ENCODE results near the gene PDLIM3.

- no peak for TF ChIP-seq CTCF (conservative IDR thresholded peaks at IDR 0.05)
- no peak for TF ChIP-seq ZFX (IDR thresholded peaks at IDR 0.05)
Observed at GRCh38 chr4:185512516-185512915, 22.8 kb downstream of the PDLIM3 start.

Data from C4-2B (cell line).